Ascending aorta (tissue), 2 donors: ENCODE measurements around the gene HIPK2. TPM values are rescaled to one million over a fixed set of nuclear protein-coding genes. Genes with fewer than 3 reads are reported as not detected.

Experiments
- DNase-seq, 2 donors: peaks; one replicate each; pipeline ENCODE4 v3.0.0-alpha.2; 2019; ENCODE audit warnings: low spot score in 2 of 2
- H3K27ac ChIP-seq, 2 donors: fragments of 200-600 bp; sonication (generic); one replicate each; pipeline ENCODE4 v1.5.1; 2016 to 2017; ENCODE audit warnings: mild to moderate bottlenecking in 1 of 2
- H3K27me3 ChIP-seq: fragments of 200-600 bp; sonication (generic); one replicate; pipeline ENCODE4 v1.5.1; 2017
- H3K36me3 ChIP-seq, 2 donors: fragments of 200-600 bp; sonication (generic); one replicate each; pipeline ENCODE4 v1.5.1; 2016
- H3K4me1 ChIP-seq, 2 donors: fragments of 200-600 bp; sonication (generic); one replicate each; pipeline ENCODE4 v1.5.1; 2016 to 2017; ENCODE audit warnings: mild to moderate bottlenecking in 1 of 2
- H3K4me3 ChIP-seq, 2 donors: fragments of 200-600 bp; sonication (generic); one replicate each; pipeline ENCODE4 v1.5.1; 2016 to 2017; ENCODE audit warnings: mild to moderate bottlenecking in 1 of 2
- H3K9me3 ChIP-seq, 2 donors: fragments of 200-600 bp; sonication (generic); one replicate each; pipeline ENCODE4 v1.5.1; 2016
- CTCF ChIP-seq, 3 experiments: fragments of 200-600 bp in 2 of 3; fragments of 450-650 bp in 1 of 3; sonication (generic) in 2 of 3; IDR thresholded peaks; one replicate each; pipeline ENCODE4 v1.5.1; 2016 to 2019; ENCODE audit warnings: antibody characterized with exemption in 3 of 3, mild to moderate bottlenecking in 1 of 3, moderate library complexity in 1 of 3
- intact Hi-C: fragments of 100-400 bp; cut with DNase I; formaldehyde crosslinking; loops from one replicate; pipeline ENCODE4 v1.15.1; 2023
- total RNA-seq: library from RNA; depleted of rRNA; stranded (reverse); fragments of >200 nt; gene quantifications from one replicate; pipeline ENCODE4 v1.1.0, GENCODE V29; 2016

The HIPK2 gene
- total RNA-seq, 1 donor from 2014 or later, result 53.9 TPM

GRCh38 chr7:139752148-139752547 is 25.6 kb downstream of the HIPK2 start:
- intact Hi-C loops, result no loop called here
- no peaks in the 10 kb centered on the region for H3K9me3 ChIP-seq
- peaks cover 4 to 21% of the 10 kb centered on the region in 2 donors for H3K4me1 ChIP-seq
- TF ChIP-seq CTCF (IDR thresholded peaks at IDR 0.05), result no peak
- H3K27ac ChIP-seq, result no peak overlapping the region
- H3K27me3 ChIP-seq, result no peaks in the 10 kb centered on the region
- H3K36me3 ChIP-seq, result no peaks in the 10 kb centered on the region
- H3K4me3 ChIP-seq, result no peak overlapping the region
- DNase-seq, result peak in 1 of 2 donors; percentile 33

GRCh38 chr7:139750459-139751095 is 27.2 kb downstream of the HIPK2 start:
- no peak for TF ChIP-seq CTCF (IDR thresholded peaks at IDR 0.05)
- no peaks in the 10 kb centered on the region for H3K27me3 ChIP-seq
- intact Hi-C loops, result no loop called here
- H3K27ac ChIP-seq, result no peak overlapping the region
- peaks cover 6 to 31% of the 10 kb centered on the region in 2 donors for H3K4me1 ChIP-seq
- H3K4me3 ChIP-seq, result no peak overlapping the region
- no peak for DNase-seq
- no peaks in the 10 kb centered on the region for H3K9me3 ChIP-seq
- no peaks in the 10 kb centered on the region for H3K36me3 ChIP-seq

- no peak overlapping the region for H3K4me3 ChIP-seq
- no peak overlapping the region for H3K27ac ChIP-seq
- no peaks in the 10 kb centered on the region for H3K27me3 ChIP-seq
- no peak for TF ChIP-seq CTCF (IDR thresholded peaks at IDR 0.05)
- peak in 1 of 2 donors; percentile 52 for DNase-seq
- H3K9me3 ChIP-seq, result no peaks in the 10 kb centered on the region
- peaks cover 10 to 37% of the 10 kb centered on the region in 2 donors for H3K4me1 ChIP-seq
- intact Hi-C loops, result no loop called here
- no peaks in the 10 kb centered on the region for H3K36me3 ChIP-seq
Measured at GRCh38 chr7:139749545-139749944, 28.3 kb downstream of the HIPK2 start.

GRCh38 chr7:139748941-139749340 is 28.9 kb downstream of the HIPK2 start:
- H3K4me3 ChIP-seq, result no peak overlapping the region
- intact Hi-C loops, result no loop called here
- TF ChIP-seq CTCF (IDR thresholded peaks at IDR 0.05), result no peak
- H3K36me3 ChIP-seq, result no peaks in the 10 kb centered on the region
- DNase-seq, result peak in 1 of 2 donors; percentile 35
- H3K27ac ChIP-seq, result peak overlapping the region; percentile 13 to 37
- no peaks in the 10 kb centered on the region for H3K9me3 ChIP-seq
- no peaks in the 10 kb centered on the region for H3K27me3 ChIP-seq
- H3K4me1 ChIP-seq, result peaks cover 10 to 41% of the 10 kb centered on the region in 2 donors

GRCh38 chr7:139748373-139748765 is 29.4 kb downstream of the HIPK2 start:
- no peak for TF ChIP-seq CTCF (IDR thresholded peaks at IDR 0.05)
- Histone ChIP-seq H3K4me1 (peaks cover 10 to 44% of the 10 kb centered on the region in 2 donors), H3K9me3 (no peaks in the 10 kb centered on the region), H3K27me3 (no peaks in the 10 kb centered on the region), H3K27ac (peak overlapping the region; percentile 13 to 37), H3K4me3 (peak overlapping the region in 1 of 2 donors; percentile 3), H3K36me3 (no peaks in the 10 kb centered on the region)
- DNase-seq, result peak in 1 of 2 donors; percentile 71
- intact Hi-C loops, result no loop called here
